Activated CD4-positive, alpha-beta memory T cell treated with anti-CD3 and anti-CD28 coated beads, Interleukin-2, amount 10 ng/mL, durations not matched to agents 7 days and 5 days (primary cell): ENCODE results near the gene ANKRD36B. TPM values are rescaled to one million over a fixed set of nuclear protein-coding genes. Genes with fewer than 3 reads are reported as not detected.
A peak's percentile ranks its signal among the peaks of the same experiment; 100 is the strongest.
"Not testable (repeated sequence)": the region's sequence is repeated elsewhere in the genome, so short reads cannot be mapped to it uniquely, and the experiment has no call there.

Experiments used
- CTCF ChIA-PET: fragments of 350-600 bp; sonication (Branson Sonifier 250); formaldehyde crosslinking; loops from one replicate; lab custom pipeline; 2021; ENCODE audit warnings: antibody characterized with exemption, inconsistent platforms; lab: Charles Lee
- POLR2A ChIA-PET: fragments of 350-600 bp; sonication (Branson Sonifier 250); formaldehyde crosslinking; loops from one replicate; lab custom pipeline; 2021; ENCODE audit warnings: antibody characterized with exemption; lab: Charles Lee
- DNase-seq: peaks from one replicate; pipeline ENCODE4 v3.0.0-alpha.2; 2020
- H3K27ac Mint-ChIP-seq: one replicate; pipeline ENCODE4 v1.8.0; 2021; ENCODE audit warnings: mild to moderate bottlenecking, mixed read lengths
- H3K27me3 Mint-ChIP-seq: one replicate; pipeline ENCODE4 v1.8.0; 2021; ENCODE audit warnings: mixed read lengths
- H3K36me3 Mint-ChIP-seq: one replicate; pipeline ENCODE4 v1.8.0; 2021; ENCODE audit warnings: low read depth, mixed read lengths
- H3K4me1 Mint-ChIP-seq: one replicate; pipeline ENCODE4 v1.8.0; 2021; ENCODE audit warnings: mixed read lengths
- H3K4me3 Mint-ChIP-seq: one replicate; pipeline ENCODE4 v1.8.0; 2021; ENCODE audit warnings: mild to moderate bottlenecking, mixed read lengths
- H3K9me3 Mint-ChIP-seq: one replicate; pipeline ENCODE4 v1.8.0; 2021; ENCODE audit warnings: mixed read lengths
- total RNA-seq, 2 experiments: library from RNA; stranded (reverse); gene quantifications; one replicate each; pipeline ENCODE4 v1.2.3, GENCODE V29; 2021

ANKRD36B gene
- total RNA-seq, 2 experiments from 2014 or later = 42.3 to 46.7 TPM

DNA sequence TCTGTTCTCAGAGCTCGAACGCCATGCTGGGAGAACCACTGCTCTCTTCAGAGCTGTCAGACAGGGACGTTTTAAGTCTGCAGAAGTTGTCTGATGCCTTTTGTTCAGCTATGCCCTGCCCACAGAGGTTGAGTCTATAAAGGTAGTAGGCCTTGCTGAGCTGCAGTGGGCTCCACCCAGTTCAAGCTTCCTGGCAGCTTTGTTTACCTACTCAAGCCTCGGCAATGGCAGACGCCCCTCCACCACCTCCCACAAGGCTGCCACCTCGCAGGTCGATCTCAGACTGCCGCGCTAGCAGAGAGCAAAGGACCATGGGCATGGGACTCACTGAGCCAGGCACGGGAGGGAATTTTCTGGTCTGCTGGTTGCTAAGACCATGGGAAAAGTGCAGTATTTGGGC, 11.9 kb upstream of the ANKRD36B start:
- H3K9me3 Mint-ChIP-seq, H3K4me3 Mint-ChIP-seq, H3K27ac Mint-ChIP-seq, DNase-seq, H3K36me3 Mint-ChIP-seq, CTCF ChIA-PET, H3K4me1 Mint-ChIP-seq, POLR2A ChIA-PET: not testable (repeated sequence)
- H3K27me3 Mint-ChIP-seq = peaks cover 40% of the 10 kb centered on the region

DNA sequence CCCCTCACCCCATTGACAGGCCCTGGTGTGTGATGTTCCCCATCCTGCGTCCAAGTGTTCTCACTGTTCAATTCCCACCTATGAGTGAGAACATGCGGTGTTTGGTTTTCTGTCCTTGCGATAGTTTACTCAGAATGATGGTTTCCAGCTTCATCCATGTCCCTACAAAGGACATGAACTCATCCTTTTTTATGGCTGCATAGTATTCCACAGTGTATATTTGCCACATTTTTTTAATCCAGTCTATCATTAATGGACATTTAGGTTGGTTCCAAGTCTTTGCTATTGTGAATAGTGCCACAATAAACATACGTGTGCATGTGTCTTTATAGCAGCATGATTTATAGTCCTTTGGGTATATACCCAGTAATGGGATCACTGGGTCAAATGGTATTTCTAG, 6.5 kb upstream of the ANKRD36B start:
- H3K27me3 Mint-ChIP-seq = peaks cover 52% of the 10 kb centered on the region
- H3K36me3 Mint-ChIP-seq, H3K4me3 Mint-ChIP-seq, H3K27ac Mint-ChIP-seq, H3K9me3 Mint-ChIP-seq, CTCF ChIA-PET, POLR2A ChIA-PET, H3K4me1 Mint-ChIP-seq, DNase-seq: not testable (repeated sequence)

- H3K4me3 Mint-ChIP-seq, POLR2A ChIA-PET, H3K27ac Mint-ChIP-seq, H3K4me1 Mint-ChIP-seq, DNase-seq, H3K36me3 Mint-ChIP-seq, CTCF ChIA-PET, H3K9me3 Mint-ChIP-seq: not testable (repeated sequence)
- H3K27me3 Mint-ChIP-seq = peaks cover 31% of the 10 kb centered on the region
Measured at GRCh38 chr2:97593520-97593919, 3.8 kb upstream of the ANKRD36B start.

- Mint-ChIP-seq H3K27me3 (peaks cover 15% of the 10 kb centered on the region), H3K27ac (peak overlapping the region; percentile 90), H3K4me3 (peak overlapping the region; percentile 72)
- POLR2A ChIA-PET = interaction anchor here (0.6 to 2.9 kb wide), 7 partner anchors 55 to 122 kb away, joined by 3 to 50 read pairs (median 12); partner anchors contain the start of genes ACTR1B, COX5B and ZAP70
- not testable (repeated sequence) for H3K9me3 Mint-ChIP-seq, H3K4me1 Mint-ChIP-seq, H3K36me3 Mint-ChIP-seq
- CTCF ChIA-PET = interaction anchor here (0.6 to 4.4 kb wide), 17 partner anchors 52 to 216 kb away, joined by 3 to 122 read pairs (median 9); partner anchors contain the start of genes ACTR1B, COX5B and ZAP70
- peak; percentile 79 for DNase-seq
Measured at GRCh38 chr2:97590515-97591394, 1.1 kb upstream of the ANKRD36B start.

DNA sequence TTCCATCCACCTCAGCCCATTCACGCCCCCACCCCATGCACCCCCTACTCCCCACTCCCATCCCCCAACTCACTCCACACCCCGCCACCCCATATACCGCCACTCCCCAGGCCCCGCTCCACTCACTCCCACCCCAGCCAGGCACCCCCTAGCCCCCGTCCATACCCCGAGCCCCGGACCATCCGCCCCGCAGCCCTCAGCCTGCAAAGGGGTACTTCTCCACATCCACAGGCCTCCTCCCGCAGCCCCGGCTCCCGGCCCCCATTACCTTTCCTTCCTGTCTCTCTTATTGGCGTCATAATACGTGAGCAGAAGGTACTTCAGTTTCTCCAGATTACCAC, 450 bp downstream of the ANKRD36B start:
- peaks cover 11% of the 10 kb centered on the region for H3K27me3 Mint-ChIP-seq
- H3K36me3 Mint-ChIP-seq, H3K9me3 Mint-ChIP-seq, DNase-seq, H3K4me1 Mint-ChIP-seq: not testable (repeated sequence)
- ChIA-PET CTCF (interaction anchor here (0.8 to 4.4 kb wide), 4 partner anchors 57 to 159 kb away, joined by 3 to 122 read pairs (median 14); partner anchors contain the start of genes ACTR1B and COX5B), POLR2A (interaction anchor here (1.0 to 2.9 kb wide), 6 partner anchors 57 to 125 kb away, joined by 3 to 50 read pairs (median 14); partner anchors contain the start of genes ACTR1B, COX5B and ZAP70)
- H3K27ac Mint-ChIP-seq = peak overlapping the region; percentile 96
- H3K4me3 Mint-ChIP-seq = peak overlapping the region; percentile 87

DNA sequence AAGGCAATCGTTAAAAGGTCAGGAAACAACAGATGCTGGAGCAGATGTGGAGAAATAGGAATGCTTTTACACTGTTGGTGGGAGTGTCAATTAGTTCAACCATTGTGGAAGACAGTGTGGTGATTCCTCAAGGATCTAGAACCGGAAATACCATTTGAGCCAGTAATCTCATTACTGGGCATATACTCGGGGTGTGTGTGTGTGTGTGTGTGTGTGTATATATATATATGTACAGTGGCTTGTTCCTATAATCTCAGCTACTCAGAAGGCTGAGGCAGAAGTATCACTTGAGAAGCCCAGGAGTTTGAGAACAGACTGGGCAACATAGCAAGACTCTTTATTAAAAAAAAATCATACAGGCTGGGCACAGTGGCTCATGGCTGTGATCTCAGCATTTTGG, 24.0 kb downstream of the ANKRD36B start:
- DNase-seq, H3K27me3 Mint-ChIP-seq, H3K9me3 Mint-ChIP-seq, H3K4me3 Mint-ChIP-seq, H3K27ac Mint-ChIP-seq, CTCF ChIA-PET, POLR2A ChIA-PET, H3K4me1 Mint-ChIP-seq: not testable (repeated sequence)
- peaks cover 15% of the 10 kb centered on the region for H3K36me3 Mint-ChIP-seq

- peaks cover 63% of the 10 kb centered on the region for H3K36me3 Mint-ChIP-seq
- H3K9me3 Mint-ChIP-seq, H3K4me1 Mint-ChIP-seq, H3K27me3 Mint-ChIP-seq, H3K4me3 Mint-ChIP-seq, H3K27ac Mint-ChIP-seq, POLR2A ChIA-PET, CTCF ChIA-PET, DNase-seq: not testable (repeated sequence)
Measured at GRCh38 chr2:97552406-97552805, 37.3 kb downstream of the ANKRD36B start.

- CTCF ChIA-PET, DNase-seq, H3K4me3 Mint-ChIP-seq, POLR2A ChIA-PET, H3K27ac Mint-ChIP-seq, H3K27me3 Mint-ChIP-seq, H3K4me1 Mint-ChIP-seq, H3K9me3 Mint-ChIP-seq: not testable (repeated sequence)
- peaks cover 67% of the 10 kb centered on the region for H3K36me3 Mint-ChIP-seq
Measured at GRCh38 chr2:97550498-97550897, 39.2 kb downstream of the ANKRD36B start.

DNA sequence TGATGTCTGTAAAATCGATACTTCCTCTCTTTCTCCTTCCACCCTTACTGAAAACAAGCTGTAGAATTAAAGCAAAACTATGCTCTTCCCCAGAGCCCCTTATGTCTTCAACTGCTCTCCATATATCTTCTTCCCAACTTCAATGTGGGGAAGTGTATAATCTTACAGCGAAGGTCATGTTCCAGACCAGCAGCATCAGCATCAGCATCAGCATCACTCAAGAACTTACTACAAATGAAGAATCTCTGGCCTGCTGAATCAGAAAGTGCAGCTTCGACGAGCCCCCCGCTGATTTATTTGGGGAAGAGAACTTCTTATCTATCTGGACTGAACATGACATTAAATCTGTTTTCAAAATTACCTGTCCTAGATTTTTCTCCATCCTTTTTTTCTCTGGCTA, 40.6 kb downstream of the ANKRD36B start:
- CTCF ChIA-PET, H3K9me3 Mint-ChIP-seq, H3K27me3 Mint-ChIP-seq, H3K27ac Mint-ChIP-seq, H3K4me3 Mint-ChIP-seq, POLR2A ChIA-PET, H3K4me1 Mint-ChIP-seq, DNase-seq: not testable (repeated sequence)
- peaks cover 60% of the 10 kb centered on the region for H3K36me3 Mint-ChIP-seq

DNA sequence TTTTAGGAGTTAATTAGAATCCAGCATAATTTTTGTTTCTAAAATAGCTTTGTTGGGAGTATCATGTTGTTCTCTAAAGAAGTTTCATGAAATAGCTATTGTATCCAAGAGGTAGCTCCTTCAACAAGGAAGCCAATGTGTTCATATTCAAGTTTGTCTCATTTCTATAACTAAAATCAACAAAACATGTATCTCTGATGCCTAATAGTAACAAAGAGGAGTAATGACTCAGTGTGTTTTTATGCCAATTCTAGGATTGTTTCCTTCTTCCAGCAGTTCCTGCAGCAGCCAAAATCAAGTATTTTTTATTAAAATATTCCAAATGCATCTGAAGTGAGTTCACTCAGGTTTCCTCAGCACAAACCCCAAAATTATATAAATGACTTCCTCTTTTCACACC, 41.1 kb downstream of the ANKRD36B start:
- H3K27me3 Mint-ChIP-seq, H3K27ac Mint-ChIP-seq, H3K9me3 Mint-ChIP-seq, H3K4me1 Mint-ChIP-seq, DNase-seq, H3K4me3 Mint-ChIP-seq, POLR2A ChIA-PET, CTCF ChIA-PET: not testable (repeated sequence)
- peaks cover 57% of the 10 kb centered on the region for H3K36me3 Mint-ChIP-seq

DNA sequence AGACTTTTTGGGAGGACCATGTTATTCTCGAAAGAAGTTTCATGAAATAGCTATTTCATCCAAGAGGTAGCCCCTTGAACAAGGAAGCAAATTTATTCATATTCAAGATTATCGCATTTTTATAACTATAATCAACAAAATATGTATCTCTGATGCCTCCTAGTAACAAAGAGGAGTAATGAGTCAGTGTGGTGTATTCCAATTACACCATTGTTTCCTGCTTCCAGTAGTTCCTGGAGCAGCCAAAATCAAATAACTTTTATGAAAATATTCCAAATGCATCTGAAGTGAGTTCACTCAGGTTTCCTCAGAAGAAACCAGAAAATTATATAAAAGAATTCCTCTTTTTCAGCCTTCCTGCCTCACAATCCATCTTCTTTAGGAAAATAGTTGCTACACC, 43.0 kb downstream of the ANKRD36B start:
- Mint-ChIP-seq H3K4me3 (no peak overlapping the region), H3K27ac (no peak overlapping the region), H3K27me3 (no peaks in the 10 kb centered on the region), H3K36me3 (peaks cover 48% of the 10 kb centered on the region), H3K9me3 (no peaks in the 10 kb centered on the region), H3K4me1 (peaks cover 3% of the 10 kb centered on the region)
- ChIA-PET CTCF (no interaction called here), POLR2A (no interaction called here)
- DNase-seq = no peak

GRCh38 chr2:97544911-97545310, 44.8 kb downstream of the ANKRD36B start:
- CTCF ChIA-PET, H3K27me3 Mint-ChIP-seq, DNase-seq, H3K27ac Mint-ChIP-seq, POLR2A ChIA-PET, H3K4me3 Mint-ChIP-seq, H3K9me3 Mint-ChIP-seq, H3K4me1 Mint-ChIP-seq: not testable (repeated sequence)
- H3K36me3 Mint-ChIP-seq = peaks cover 43% of the 10 kb centered on the region

DNA sequence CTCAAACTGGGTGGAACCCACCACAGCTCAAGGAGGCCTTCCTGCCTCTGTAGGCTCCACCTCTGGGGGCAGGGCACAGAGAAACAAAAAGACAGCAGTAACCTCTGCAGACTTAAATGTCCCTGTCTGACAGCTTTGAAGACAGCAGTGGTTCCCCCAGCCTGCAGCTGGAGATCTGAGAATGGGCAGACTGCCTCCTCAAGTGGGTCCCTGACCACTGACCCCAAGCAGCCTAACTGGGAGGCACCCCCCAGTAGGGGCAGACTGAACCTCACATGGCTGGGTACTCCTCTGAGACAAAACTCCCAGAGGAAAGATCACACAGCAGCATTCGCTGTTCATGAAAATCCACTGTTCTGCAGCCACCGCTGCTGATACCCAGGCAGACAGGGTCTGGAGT, 63.8 kb downstream of the ANKRD36B start:
- H3K9me3 Mint-ChIP-seq, CTCF ChIA-PET, H3K4me3 Mint-ChIP-seq, H3K4me1 Mint-ChIP-seq, DNase-seq, H3K27ac Mint-ChIP-seq, H3K27me3 Mint-ChIP-seq, POLR2A ChIA-PET: not testable (repeated sequence)
- peaks cover 33% of the 10 kb centered on the region for H3K36me3 Mint-ChIP-seq

- DNase-seq, POLR2A ChIA-PET, H3K27ac Mint-ChIP-seq, CTCF ChIA-PET, H3K4me1 Mint-ChIP-seq, H3K9me3 Mint-ChIP-seq, H3K4me3 Mint-ChIP-seq, H3K27me3 Mint-ChIP-seq: not testable (repeated sequence)
- peaks cover 23% of the 10 kb centered on the region for H3K36me3 Mint-ChIP-seq
Measured at GRCh38 chr2:97523816-97524215, 65.9 kb downstream of the ANKRD36B start.
